Epithelial cell of proximal tubule (primary cell): ENCODE results near the gene SSC5D. TPM values are rescaled to one million over a fixed set of nuclear protein-coding genes. Genes with fewer than 3 reads are reported as not detected.
A peak's percentile ranks its signal among the peaks of the same experiment; 100 is the strongest.

Source experiments
- DNase-seq: peaks from one replicate; pipeline ENCODE4 v3.0.0-alpha.2; 2011; ENCODE audit warnings: low read depth
- H3K4me3 ChIP-seq: 2 replicates; pipeline ENCODE4 v1.5.1; 2011; ENCODE audit warnings: low read depth, mild to moderate bottlenecking, low read length
- CTCF ChIP-seq: conservative IDR thresholded peaks from 2 replicates; pipeline ENCODE4 v1.5.1; 2012; ENCODE audit warnings: low read depth, mild to moderate bottlenecking, low read length
- total RNA-seq: library from RNA; depleted of rRNA; stranded (reverse); fragments of >200 nt; gene quantifications from 2 replicates; pipeline ENCODE4 v1.2.3, GENCODE V29; 2015

The SSC5D gene
- total RNA-seq, 1 donor from 2014 or later: 0.86 TPM

GRCh38 chr19:55484593-55485438, 3.4 kb upstream of the SSC5D start, which contains the start of gene NAT14:
TSS of gene NAT14 (plus strand) at chr19:55485188. CDS start at chr19:55485709, 521 bp downstream.
- TF ChIP-seq CTCF: no peak
- H3K4me3 ChIP-seq: peak within 1 kb of the TSS; percentile 76
- DNase-seq: no peak

GRCh38 chr19:55485439-55486011, 2.7 kb upstream of the SSC5D start:
- peak overlapping the region; percentile 76 for H3K4me3 ChIP-seq
- DNase-seq: no peak
- TF ChIP-seq CTCF: no peak

DNA sequence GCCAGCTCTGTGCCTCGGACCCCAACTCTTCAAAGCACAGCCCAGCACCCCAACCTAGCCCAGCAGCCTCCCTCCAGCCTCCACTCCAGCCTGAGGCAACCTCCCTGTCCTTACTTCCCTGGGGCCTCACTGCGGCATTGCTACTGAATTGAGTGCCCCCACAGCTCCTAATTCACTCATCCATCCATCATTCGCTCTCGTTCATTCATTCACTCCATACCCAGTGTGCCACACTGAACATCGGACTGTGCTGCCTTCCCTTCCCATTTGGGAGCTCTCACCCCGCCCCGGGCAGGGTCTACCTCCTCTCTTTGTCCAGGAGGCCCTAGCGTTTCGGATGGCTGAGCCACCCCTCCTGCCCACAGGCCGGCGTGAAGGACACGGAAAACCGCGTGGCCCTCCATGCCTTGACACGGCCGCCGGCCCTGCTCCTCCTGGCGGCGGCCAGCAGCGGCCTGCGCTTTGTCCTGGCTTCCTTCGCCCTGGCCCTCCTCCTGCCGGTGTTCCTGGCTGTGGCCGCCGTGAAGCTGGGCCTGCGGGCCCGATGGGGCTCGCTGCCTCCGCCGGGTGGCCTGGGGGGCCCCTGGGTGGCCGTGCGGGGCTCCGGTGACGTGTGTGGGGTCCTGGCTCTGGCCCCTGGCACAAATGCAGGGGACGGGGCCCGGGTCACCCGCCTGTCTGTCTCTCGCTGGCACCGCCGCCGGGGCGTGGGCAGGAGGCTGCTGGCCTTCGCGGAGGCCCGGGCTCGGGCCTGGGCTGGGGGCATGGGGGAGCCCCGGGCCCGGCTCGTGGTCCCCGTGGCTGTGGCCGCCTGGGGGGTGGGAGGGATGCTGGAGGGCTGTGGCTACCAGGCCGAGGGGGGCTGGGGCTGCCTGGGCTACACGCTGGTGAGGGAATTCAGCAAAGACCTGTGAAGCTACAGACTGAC, 1.9 kb upstream of the SSC5D start:
- no peak for DNase-seq
- peak overlapping the region; percentile 76 for H3K4me3 ChIP-seq
- TF ChIP-seq CTCF: no peak

DNA sequence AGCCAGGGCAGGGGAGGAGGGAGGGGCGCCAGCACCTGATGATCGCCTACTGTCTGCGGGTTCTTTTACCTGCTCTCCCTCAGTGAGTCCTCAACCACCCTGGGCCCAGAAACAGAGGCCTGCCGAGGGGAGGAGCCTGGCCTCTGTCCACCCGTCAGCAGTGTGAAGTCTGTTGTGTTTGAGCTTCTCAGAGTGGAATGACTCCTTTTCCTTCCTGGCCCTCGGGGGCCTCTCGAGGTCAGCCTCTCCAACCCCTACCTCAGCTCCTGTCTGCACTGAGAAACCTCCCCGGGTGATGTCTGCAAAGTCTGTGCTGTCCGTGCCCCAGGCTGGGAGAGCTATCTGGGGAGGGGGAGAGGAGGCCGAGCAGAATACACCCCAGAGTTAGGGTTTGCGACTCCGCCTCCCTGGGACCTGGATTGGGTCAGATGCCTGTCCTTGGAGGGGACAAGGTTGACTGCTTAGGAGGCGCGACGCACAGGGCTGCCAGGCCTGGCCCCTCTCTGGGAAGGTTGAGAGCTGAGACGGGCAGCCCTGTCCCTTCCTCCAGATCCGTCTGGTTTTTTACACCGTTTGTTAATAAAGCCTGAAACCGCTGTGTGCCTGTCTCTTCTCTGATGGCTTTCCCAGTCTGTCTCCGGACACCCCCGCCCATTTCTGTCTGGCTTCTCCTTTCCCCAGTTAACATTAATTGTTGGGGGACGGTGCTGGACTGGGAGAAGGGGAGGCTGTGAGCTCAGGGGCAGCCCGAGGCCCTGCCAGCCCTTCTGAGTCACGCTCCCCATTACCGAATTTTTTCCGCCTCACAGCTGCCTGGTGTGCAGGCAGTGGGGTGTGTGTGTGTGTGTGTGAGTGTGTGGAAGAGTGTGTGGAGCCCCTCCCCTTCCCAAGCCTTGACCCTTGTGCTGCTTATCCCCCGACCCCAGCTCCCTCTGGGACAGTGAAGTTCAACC, 989 bp upstream of the SSC5D start:
- no peak for TF ChIP-seq CTCF
- DNase-seq: peak; percentile 59
- H3K4me3 ChIP-seq: peak overlapping the region; percentile 25

DNA sequence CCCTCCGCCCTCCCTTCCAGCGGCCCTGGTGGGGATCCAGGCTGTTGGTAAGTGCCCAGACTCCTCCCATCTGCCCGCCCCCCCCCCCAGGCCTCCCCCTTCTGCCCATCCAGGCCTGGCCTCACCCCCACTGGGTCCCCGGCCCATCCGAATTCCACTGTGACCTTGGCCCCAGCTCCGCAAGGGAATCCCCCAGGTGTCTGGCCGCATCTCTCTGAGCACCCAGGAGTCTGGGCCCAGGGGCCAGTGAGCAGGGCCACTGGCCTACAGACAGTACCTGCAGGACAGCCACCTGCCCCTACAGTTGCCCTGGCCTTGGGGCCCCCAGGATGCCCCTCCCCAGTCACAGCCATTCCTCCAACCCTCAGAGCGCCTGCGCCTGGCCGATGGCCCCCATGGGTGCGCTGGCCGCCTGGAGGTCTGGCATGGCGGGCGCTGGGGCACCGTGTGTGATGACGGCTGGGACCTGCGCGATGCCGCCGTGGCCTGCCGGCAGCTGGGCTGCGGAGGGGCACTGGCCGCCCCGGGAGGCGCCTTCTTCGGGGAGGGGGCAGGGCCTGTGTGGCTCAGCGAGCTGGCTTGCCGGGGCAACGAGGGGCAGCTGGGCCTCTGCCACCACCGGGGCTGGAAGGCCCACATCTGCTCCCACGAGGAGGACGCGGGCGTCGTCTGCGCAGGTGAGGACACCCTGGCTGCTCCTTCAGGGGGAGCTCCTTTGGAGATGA, 912 bp downstream of the SSC5D start:
- DNase-seq: no peak
- no peak overlapping the region for H3K4me3 ChIP-seq

More for the DNA sequence above, 912 bp downstream of the SSC5D start:
- TF ChIP-seq CTCF: no peak
